NB4 (cell line): ENCODE results near the gene AP3B1.

Experiments
- CTCF ChIP-seq: IDR thresholded peaks from one replicate; pipeline ENCODE4 v1.5.1; 2012; ENCODE audit warnings: low read depth, low read length
- POLR2A ChIP-seq: IDR thresholded peaks from 2 replicates; pipeline ENCODE4 v1.6.1; 2011; ENCODE audit warnings: mild to moderate bottlenecking; ENCODE audit not compliant: insufficient read length; ENCODE audit errors: extremely low read depth
- TF ChIP-seq, protein P1 (sequence below): IDR thresholded peaks from 2 replicates; pipeline ENCODE4 v1.6.1; 2011; ENCODE audit warnings: low read depth, low read length

- TF ChIP-seq, protein P1, sequence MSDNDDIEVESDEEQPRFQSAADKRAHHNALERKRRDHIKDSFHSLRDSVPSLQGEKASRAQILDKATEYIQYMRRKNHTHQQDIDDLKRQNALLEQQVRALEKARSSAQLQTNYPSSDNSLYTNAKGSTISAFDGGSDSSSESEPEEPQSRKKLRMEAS = no peak
- TF ChIP-seq CTCF (no peak), POLR2A (no peak)
Measured at GRCh38 chr5:78213799-78214198, 80.7 kb downstream of the AP3B1 start.
